ENCODE data around the gene MMP28.
"Not testable (repeated sequence)": the region's sequence is repeated elsewhere in the genome, so short reads cannot be mapped to it uniquely, and the experiment has no call there.

MMP28 gene

GRCh38 chr17:35765086-35765710 lies 30.2 kb downstream of the MMP28 start:
- no peak for DNase-seq

- peak; percentile 76 to 93 for DNase-seq
These were observed 31.1 kb downstream of the MMP28 start for GRCh38 chr17:35764123-35764991.

GRCh38 chr17:35763767-35764122 lies 31.7 kb downstream of the MMP28 start:
- DNase-seq = no peak

DNA sequence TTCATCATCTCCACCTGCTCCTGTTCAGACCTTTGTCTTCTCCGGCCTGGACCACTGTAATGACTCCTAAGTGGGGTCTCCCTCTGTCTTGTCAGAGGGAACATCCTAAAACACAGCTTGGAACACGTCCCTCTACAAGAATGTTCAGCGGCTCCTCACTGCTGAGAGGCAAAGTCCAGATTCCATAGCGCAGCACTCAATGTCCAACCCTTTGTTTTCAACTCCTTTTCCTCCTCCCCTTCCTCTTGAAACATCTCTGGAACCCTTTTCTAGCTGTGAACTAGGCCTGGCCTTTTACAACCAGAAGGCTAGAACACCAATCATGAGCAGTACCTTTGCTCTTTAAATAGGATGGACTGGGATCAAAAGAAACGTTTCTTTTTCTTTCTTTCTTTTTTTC lies 33.8 kb downstream of the MMP28 start:
- DNase-seq = no peak

DNA sequence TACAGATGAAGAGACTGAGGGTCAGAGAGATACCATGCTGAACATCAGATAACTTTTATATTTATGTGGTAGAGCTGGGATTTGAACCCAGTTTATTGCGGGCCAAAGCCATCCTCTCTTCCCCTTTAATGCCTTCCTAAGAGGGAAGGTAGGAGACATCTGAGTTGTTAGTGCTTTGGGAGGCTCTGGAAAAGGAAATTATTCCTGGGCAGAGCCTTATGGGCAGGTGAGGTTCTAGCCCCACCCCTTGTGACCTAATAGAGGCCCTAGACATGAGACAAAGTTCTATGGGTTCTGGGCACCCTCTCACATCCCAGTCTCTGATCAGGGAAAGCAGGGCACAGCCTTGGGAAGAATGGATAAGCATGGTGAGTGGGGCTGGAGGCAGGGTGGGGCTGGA lies 34.9 kb downstream of the MMP28 start, which contains the start of gene C17orf50:
C17orf50 (plus strand) TSS at position 301 of the 400 bp plus-strand sequence; CDS start at position 356, 55 bp downstream.
- no peak for DNase-seq

- DNase-seq = no peak
These were observed 38.2 kb downstream of the MMP28 start for GRCh38 chr17:35757243-35757642.

DNA sequence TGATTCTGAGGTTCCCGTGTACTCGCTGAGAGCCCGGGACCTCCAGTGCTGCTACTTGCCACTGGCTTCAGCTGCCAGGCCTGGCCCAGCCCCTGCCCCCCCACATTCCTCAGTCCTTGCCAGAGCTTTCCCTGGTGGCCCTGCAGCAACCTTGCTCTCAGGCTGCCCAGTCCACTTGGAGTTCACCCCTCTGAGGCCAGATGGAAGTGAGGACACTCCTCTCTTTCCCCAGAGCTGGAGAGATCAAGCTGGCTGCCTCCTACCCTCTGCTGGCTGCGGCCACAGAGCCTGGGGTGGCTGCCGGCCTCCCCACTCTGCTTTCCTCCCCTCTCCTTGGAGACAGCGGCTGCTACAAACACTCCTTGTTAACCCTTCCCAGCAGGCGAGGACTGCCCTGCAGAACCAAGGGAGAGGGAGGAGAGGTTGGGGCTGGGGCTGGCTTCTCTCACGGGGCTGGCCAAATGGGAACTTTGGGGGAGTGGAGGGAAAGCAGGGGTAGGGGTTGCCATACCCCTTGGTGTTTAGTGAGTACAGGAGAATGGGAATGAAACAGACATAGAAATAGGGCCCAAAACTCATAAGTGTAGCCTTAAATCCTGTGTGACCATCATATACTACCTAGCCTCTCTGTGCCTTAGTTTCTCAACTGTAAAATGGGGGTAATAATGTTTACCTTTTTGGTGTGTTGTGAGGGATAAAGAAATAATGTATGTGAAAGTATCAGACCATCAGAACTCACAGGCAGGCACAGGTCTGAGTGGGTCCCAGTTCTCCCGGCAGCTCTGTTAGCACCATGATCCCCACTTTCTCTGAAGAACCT lies 42.3 kb downstream of the MMP28 start, which contains the start of gene GAS2L2:
GAS2L2 (minus strand) TSS at position 295 of the 820 bp plus-strand sequence. CDS start 389 bp downstream, outside the sequence.
- no peak for DNase-seq

GRCh38 chr17:35752471-35752870 lies 43.0 kb downstream of the MMP28 start:
- no peak for DNase-seq

- not testable (repeated sequence) for DNase-seq
These were observed 43.9 kb downstream of the MMP28 start for GRCh38 chr17:35751541-35751940.

DNA sequence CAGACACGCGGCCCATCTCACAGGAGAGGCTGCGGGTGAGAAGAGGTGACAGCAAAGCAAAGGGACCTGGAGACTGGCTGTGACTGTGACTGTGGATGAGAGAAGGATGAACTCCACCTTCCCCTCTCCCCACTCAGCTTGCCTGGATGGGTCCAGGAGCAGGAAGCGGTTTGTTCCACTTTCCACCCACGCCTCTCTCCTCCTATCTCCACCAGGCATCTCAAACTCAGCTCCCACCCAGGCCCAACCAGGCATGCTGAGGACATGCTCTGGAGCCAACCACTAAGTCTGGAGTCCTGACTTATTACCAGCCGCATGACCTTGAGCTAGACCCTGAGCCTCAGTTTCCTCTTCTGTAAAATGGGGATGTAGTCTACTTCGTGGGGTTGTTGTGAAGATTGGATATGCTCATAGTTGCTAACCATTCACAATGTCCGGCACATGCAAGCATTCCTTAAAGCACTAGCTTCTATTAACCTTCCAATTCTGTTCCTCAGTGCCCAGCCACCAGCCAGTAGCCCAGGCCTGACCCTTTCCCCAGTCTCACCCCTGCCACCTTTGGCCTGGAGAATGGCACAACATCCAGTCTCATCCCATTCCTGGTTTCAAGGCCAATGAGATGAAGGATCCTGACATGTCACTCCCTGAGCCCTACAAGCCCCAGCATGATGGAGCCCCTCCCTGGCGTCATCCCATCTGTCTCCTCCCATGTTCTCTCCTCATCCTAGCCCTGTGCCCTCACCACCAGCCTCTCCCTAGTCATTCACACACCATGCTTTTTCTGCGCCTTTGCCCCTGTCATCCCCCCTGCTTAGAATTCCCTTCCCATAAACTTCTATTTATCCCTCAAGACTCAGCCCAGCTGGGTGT lies 44.7 kb downstream of the MMP28 start:
- no peak for DNase-seq

- no peak for DNase-seq
These were observed 45.7 kb downstream of the MMP28 start for GRCh38 chr17:35749560-35750412.

DNA sequence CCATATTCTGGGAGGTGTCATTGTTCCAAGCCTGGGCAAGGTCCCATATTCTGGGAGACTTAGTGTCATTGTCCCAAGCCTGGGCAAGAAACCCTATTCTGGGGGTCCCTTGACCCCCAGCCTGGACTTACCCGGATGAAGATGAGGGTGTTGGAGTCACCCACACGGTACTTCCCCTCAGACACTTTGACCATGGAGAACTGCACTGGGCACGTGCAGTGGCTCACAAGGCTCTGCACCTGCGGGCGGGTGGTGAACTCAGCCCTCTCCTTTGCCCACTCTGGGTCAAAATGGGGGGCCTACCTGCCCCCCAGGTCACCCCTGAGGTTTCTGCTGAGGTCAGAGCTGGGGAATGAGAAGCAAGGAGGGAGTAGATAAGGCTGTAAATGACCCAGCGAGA lies 46.5 kb downstream of the MMP28 start:
- DNase-seq = no peak

DNA sequence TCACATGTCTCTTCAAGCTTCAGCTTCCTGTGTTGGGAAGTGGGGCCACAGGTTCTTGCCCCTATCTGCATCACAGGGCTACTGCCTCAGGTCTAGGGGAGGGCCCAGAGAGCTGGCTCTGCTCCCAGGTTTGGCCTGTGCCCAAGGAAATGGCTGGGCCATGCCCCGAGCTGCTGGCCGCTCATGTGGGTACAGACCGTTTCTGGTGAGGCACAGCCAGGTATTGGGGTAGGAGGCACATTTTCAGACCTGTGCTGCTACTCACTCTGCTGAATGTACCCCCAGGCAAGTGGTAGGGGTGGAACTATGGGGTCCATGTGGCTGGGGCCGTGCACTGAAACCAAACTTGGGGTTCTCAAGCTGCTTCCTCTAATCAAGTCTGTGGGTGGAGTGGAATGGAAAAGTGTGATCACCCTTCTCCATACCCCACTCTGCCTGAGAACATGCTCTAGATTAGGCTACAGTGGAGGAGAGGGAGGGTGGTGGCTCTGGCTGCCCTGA lies 47.0 kb downstream of the MMP28 start:
- DNase-seq = no peak

GRCh38 chr17:35747540-35748017 lies 47.9 kb downstream of the MMP28 start:
- peak; percentile 47 to 88 for DNase-seq

- DNase-seq = no peak
These were observed 49.6 kb downstream of the MMP28 start for GRCh38 chr17:35745749-35746320.

GRCh38 chr17:35745246-35745645 lies 50.2 kb downstream of the MMP28 start:
- no peak for DNase-seq

DNA sequence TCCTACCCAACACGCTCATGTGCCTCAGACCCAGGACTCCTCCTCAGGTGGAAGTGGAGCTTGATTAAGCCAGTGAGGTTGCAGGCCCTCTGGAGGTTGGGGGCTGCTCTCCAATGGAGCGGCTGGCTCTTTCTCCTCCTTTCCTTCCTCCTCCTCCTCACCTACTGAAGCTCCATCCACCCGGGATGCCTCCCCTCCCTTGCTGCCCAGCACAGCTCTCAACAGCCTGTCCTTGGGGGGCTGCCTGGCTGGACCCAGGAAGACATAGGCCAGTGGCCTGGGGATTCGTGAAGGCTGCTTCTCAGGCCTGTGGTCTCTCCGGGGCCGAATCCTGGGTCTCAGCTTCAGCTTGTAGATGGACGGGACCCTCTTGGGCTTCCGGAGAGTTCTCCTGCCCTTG lies 50.6 kb downstream of the MMP28 start:
- no peak for DNase-seq

- DNase-seq = peak in 1 of 2 donors; percentile 41
These were observed 51.7 kb downstream of the MMP28 start for GRCh38 chr17:35743626-35744328.

DNA sequence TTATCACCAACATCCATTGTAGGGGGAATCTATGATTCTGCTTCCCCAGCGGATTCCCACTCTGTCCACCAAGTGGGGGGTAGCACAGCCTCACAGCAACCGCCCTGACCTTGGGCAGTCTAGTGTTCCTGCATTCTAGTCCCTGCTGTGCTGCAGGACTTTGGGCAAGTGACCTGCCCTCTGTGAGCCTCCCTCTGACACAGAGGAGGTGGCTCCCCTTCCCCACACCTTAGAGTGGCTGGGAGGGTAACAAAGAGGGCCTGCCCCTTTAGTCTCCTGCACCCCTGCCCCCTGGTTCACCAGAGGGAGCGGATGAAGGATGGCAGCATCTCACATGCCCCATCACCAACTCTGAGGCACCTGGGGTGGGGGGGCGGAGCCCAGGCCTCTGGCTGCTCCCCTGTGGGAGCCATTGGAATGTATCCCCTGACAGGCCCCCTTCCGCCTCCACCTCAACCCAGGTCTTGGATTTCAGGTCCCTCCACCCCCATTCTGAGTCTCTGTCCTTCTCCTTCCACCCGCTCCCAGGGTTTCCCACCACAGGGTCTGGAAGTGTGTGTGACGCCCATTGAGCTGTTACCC lies 52.5 kb downstream of the MMP28 start:
- no peak for DNase-seq

Measured in inflammatory macrophage treated with lipopolysaccharide for 1 hour (primary cell).